HEK293T (cell line): ENCODE data around the gene SEC61G.

ENCODE experiments used
- HDGF ChIP-seq: fragments of 450-650 bp; IDR thresholded peaks from 2 replicates; pipeline ENCODE4 v1.6.1; 2017; ENCODE audit warnings: antibody characterized with exemption, borderline replicate concordance
- NFRKB ChIP-seq: fragments of 450-650 bp; IDR thresholded peaks from 2 replicates; pipeline ENCODE4 v1.6.1; 2016; ENCODE audit warnings: mild to moderate bottlenecking, moderate library complexity
- TARDBP ChIP-seq: fragments of 450-650 bp; IDR thresholded peaks from 2 replicates; pipeline ENCODE4 v1.6.1; 2016

- no peak for TF ChIP-seq HDGF
- no peak for TF ChIP-seq TARDBP
- TF ChIP-seq NFRKB: no peak
Measured at GRCh38 chr7:54738737-54739136, 20.3 kb downstream of the SEC61G start.
